Measurements from ENCODE around the gene AKAP1.

AKAP1 gene

GRCh38 chr17:57106836-57107497, 21.9 kb downstream of the AKAP1 start:
- no peak for DNase-seq

- no peak for DNase-seq
These were observed 22.6 kb downstream of the AKAP1 start for GRCh38 chr17:57107498-57108101.

GRCh38 chr17:57108671-57109392, 23.8 kb downstream of the AKAP1 start:
- no peak for DNase-seq

- no peak for DNase-seq
These were observed 24.5 kb downstream of the AKAP1 start for GRCh38 chr17:57109393-57110151.

GRCh38 chr17:57110152-57110542, 25.1 kb downstream of the AKAP1 start:
- DNase-seq, result no peak

GRCh38 chr17:57110579-57111325, 25.7 kb downstream of the AKAP1 start:
- DNase-seq, result no peak

- no peak for DNase-seq
These were observed 26.3 kb downstream of the AKAP1 start for GRCh38 chr17:57111386-57111785.

- DNase-seq, result no peak
These were observed 28.0 kb downstream of the AKAP1 start for GRCh38 chr17:57113011-57113410.

- DNase-seq, result no peak
These were observed 28.6 kb downstream of the AKAP1 start for GRCh38 chr17:57113656-57114055.

GRCh38 chr17:57114085-57114673, 29.1 kb downstream of the AKAP1 start:
- no peak for DNase-seq

GRCh38 chr17:57115377-57115776, 30.3 kb downstream of the AKAP1 start:
- DNase-seq, result no peak

- no peak for DNase-seq
These were observed 30.9 kb downstream of the AKAP1 start for GRCh38 chr17:57115916-57116315.

- DNase-seq, result no peak
These were observed 32.8 kb downstream of the AKAP1 start for GRCh38 chr17:57117798-57118197.

- DNase-seq, result no peak
These were observed 35.8 kb downstream of the AKAP1 start for GRCh38 chr17:57120814-57121213.

- DNase-seq, result no peak
These were observed 36.4 kb downstream of the AKAP1 start for GRCh38 chr17:57121308-57122042.

GRCh38 chr17:57124053-57124452, 39.0 kb downstream of the AKAP1 start:
- DNase-seq, result no peak

GRCh38 chr17:57125406-57125805, 40.4 kb downstream of the AKAP1 start:
- peak in 1 of 2 experiments; percentile 26 for DNase-seq

- no peak for DNase-seq
These were observed 40.8 kb downstream of the AKAP1 start for GRCh38 chr17:57125866-57126265.

- peak in 1 of 2 experiments; percentile 48 for DNase-seq
These were observed 45.8 kb downstream of the AKAP1 start for GRCh38 chr17:57130708-57131461.

- DNase-seq, result no peak
These were observed 47.6 kb downstream of the AKAP1 start for GRCh38 chr17:57132663-57133062.

- DNase-seq, result no peak
These were observed 48.4 kb downstream of the AKAP1 start for GRCh38 chr17:57133486-57133885.

Measured in cerebellar nuclear complex (tissue), 1 donor.